ENCODE measurements around the gene AOC3. TPM values are rescaled to one million over a fixed set of nuclear protein-coding genes. Genes with fewer than 3 reads are reported as not detected.
"Not testable (repeated sequence)": the region's sequence is repeated elsewhere in the genome, so short reads cannot be mapped to it uniquely, and the experiment has no call there.

Gene AOC3
- total and polyA plus RNA-seq, 7 donors = 3.5 to 227 (median 58.1) TPM

DNA sequence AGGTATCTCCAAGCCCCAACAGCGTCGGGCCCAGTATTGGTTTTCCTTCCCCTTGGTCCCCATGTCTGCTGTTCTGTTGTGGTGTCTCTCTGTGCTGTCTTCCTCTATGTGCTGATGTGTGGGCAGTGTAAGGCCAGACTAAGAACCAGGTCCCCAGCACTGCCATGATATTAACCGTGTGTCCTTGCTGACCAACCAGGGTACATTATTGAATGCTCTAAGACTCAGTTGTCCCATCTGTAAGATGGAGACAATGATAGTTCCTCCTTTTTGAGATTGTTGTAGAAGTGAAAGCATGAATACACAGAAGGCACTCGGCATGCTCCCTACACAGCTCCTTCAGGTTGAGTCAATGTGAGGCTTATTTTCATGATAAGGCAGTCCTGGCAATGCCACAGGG, 20.6 kb downstream of the AOC3 start:
- no peak for DNase-seq
- 93 to 97% methylated on average over 4 of the region's 4 CpGs for WGBS, 2 donors
- intact Hi-C loops (cut with DNase I) = no loop called here
- peaks cover 0 to 44% (median 4%) of the 10 kb centered on the region in 4 donors for H3K36me3 ChIP-seq
- no peak for TF ChIP-seq POLR2AphosphoS5 (IDR thresholded peaks at IDR 0.05)
- no peak for TF ChIP-seq EP300 (IDR thresholded peaks at IDR 0.05)
- TF ChIP-seq CTCF (IDR thresholded peaks at IDR 0.05) = no peak
- TF ChIP-seq POLR2A (IDR thresholded peaks at IDR 0.05) = no peak
- H3K4me3 ChIP-seq = no peak overlapping the region
- no peaks in the 10 kb centered on the region for H3K4me1 ChIP-seq
- no peaks in the 10 kb centered on the region for H3K27me3 ChIP-seq
- H3K9me3 ChIP-seq = no peaks in the 10 kb centered on the region
- H3K27ac ChIP-seq = no peak overlapping the region

GRCh38 chr17:42872251-42872965, 21.4 kb downstream of the AOC3 start:
- DNase-seq = no peak
- intact Hi-C loops (cut with DNase I) = no loop called here
- H3K9me3 ChIP-seq = no peaks in the 10 kb centered on the region
- H3K27ac ChIP-seq = no peak overlapping the region
- H3K27me3 ChIP-seq = no peaks in the 10 kb centered on the region
- no peak overlapping the region for H3K4me3 ChIP-seq
- H3K36me3 ChIP-seq = peaks cover 0 to 41% (median 6%) of the 10 kb centered on the region in 4 donors
- TF ChIP-seq POLR2A (IDR thresholded peaks at IDR 0.05) (no peak), POLR2AphosphoS5 (IDR thresholded peaks at IDR 0.05) (no peak), CTCF (IDR thresholded peaks at IDR 0.05) (no peak), EP300 (IDR thresholded peaks at IDR 0.05) (no peak)
- no peaks in the 10 kb centered on the region for H3K4me1 ChIP-seq
- WGBS, 2 donors = 91 to 95% methylated on average over 13 of the region's 13 CpGs

- intact Hi-C loops (cut with DNase I) = no loop called here
- no peak overlapping the region for H3K27ac ChIP-seq
- no peak overlapping the region for H3K4me3 ChIP-seq
- WGBS, 2 donors = 78 to 90% methylated on average over 6 of the region's 6 CpGs
- H3K36me3 ChIP-seq = peaks cover 0 to 41% (median 8%) of the 10 kb centered on the region in 4 donors
- H3K9me3 ChIP-seq = no peaks in the 10 kb centered on the region
- no peak for DNase-seq
- no peaks in the 10 kb centered on the region for H3K4me1 ChIP-seq
- H3K27me3 ChIP-seq = no peaks in the 10 kb centered on the region
- TF ChIP-seq POLR2A (IDR thresholded peaks at IDR 0.05) = no peak
- no peak for TF ChIP-seq POLR2AphosphoS5 (IDR thresholded peaks at IDR 0.05)
- no peak for TF ChIP-seq CTCF (IDR thresholded peaks at IDR 0.05)
These were observed 22.3 kb downstream of the AOC3 start for GRCh38 chr17:42873315-42873714.

DNA sequence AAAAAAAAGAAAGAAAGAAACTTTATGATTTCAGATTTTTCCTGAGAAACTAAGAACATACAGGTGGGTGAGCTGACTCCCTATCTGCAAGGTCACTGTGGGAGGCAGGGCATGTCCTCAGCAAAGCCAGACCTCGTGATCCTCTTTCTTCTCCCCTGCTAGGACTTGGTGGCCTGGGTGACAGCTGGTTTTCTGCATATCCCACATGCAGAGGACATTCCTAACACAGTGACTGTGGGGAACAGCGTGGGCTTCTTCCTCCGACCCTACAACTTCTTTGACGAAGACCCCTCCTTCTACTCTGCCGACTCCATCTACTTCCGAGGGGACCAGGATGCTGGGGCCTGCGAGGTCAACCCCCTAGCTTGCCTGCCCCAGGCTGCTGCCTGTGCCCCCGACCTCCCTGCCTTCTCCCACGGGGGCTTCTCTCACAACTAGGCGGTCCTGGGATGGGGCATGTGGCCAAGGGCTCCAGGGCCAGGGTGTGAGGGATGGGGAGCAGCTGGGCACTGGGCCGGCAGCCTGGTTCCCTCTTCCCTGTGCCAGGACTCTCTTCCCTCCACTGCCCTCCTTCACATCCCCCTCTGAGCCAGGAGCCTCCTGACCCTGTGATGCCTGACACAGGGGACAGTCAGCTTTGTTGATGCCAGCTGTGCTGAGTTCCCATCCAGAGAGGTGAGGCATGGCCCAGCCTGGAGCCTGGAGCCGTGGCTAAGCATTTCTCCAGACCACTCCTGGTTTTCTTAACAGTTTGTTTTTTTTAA, 23.1 kb downstream of the AOC3 start:
- H3K27me3 ChIP-seq; DNase-seq; H3K27ac ChIP-seq; intact Hi-C loops (cut with DNase I); H3K4me1 ChIP-seq; H3K4me3 ChIP-seq; H3K9me3 ChIP-seq: not testable (repeated sequence)
- 69 to 83% methylated on average over 9 of the region's 12 CpGs for WGBS, 2 donors
- peaks cover 0 to 35% (median 8%) of the 10 kb centered on the region in 4 donors for H3K36me3 ChIP-seq

GRCh38 chr17:42877037-42877436, 26.0 kb downstream of the AOC3 start:
- Histone ChIP-seq H3K27me3 (no peaks in the 10 kb centered on the region), H3K4me1 (no peaks in the 10 kb centered on the region), H3K36me3 (peaks cover 0 to 15% (median 7%) of the 10 kb centered on the region in 4 donors), H3K4me3 (no peak overlapping the region), H3K9me3 (no peaks in the 10 kb centered on the region), H3K27ac (no peak overlapping the region)
- no peak for TF ChIP-seq POLR2AphosphoS5 (IDR thresholded peaks at IDR 0.05)
- TF ChIP-seq EP300 (IDR thresholded peaks at IDR 0.05) = no peak
- no peak for TF ChIP-seq CTCF (IDR thresholded peaks at IDR 0.05)
- TF ChIP-seq POLR2A (IDR thresholded peaks at IDR 0.05) = no peak
- no peak for DNase-seq
- intact Hi-C loops (cut with DNase I) = no loop called here
- WGBS, 2 donors = 90 to 93% methylated on average over 10 of the region's 10 CpGs
